Endodermal cell (in vitro differentiated cells): Measurements from ENCODE around the gene ABCE1. TPM values are rescaled to one million over a fixed set of nuclear protein-coding genes. Genes with fewer than 3 reads are reported as not detected.

Experiments
- DNase-seq: peaks from one replicate; pipeline ENCODE4 v3.0.0-alpha.2; 2017
- H3K27ac ChIP-seq: 2 replicates; pipeline ENCODE4 v1.5.1; 2013; ENCODE audit warnings: mild to moderate bottlenecking, low read depth, low read length, moderate library complexity
- H3K27me3 ChIP-seq: 2 replicates; pipeline ENCODE4 v1.6.1; 2013; ENCODE audit warnings: mild to moderate bottlenecking, low read length, moderate library complexity; ENCODE audit not compliant: insufficient read depth, control insufficient read depth, poor library complexity, severe bottlenecking
- H3K36me3 ChIP-seq: 2 replicates; pipeline ENCODE4 v1.7.0; 2013; ENCODE audit warnings: mild to moderate bottlenecking, low read length, moderate library complexity; ENCODE audit not compliant: control insufficient read depth, insufficient read depth
- H3K4me1 ChIP-seq: one replicate; pipeline ENCODE4 v1.7.0; 2013; ENCODE audit warnings: low read length; ENCODE audit not compliant: control insufficient read depth, insufficient read depth
- H3K4me3 ChIP-seq: 2 replicates; pipeline ENCODE4 v1.5.1; 2013; ENCODE audit warnings: mild to moderate bottlenecking, low read length, moderate library complexity
- H3K9ac ChIP-seq: 2 replicates; pipeline ENCODE4 v1.6.1; 2013; ENCODE audit warnings: mild to moderate bottlenecking, low read length, moderate library complexity; ENCODE audit not compliant: poor library complexity, severe bottlenecking; ENCODE audit errors: extremely low read depth
- H3K9me3 ChIP-seq: 2 replicates; pipeline ENCODE4 v1.6.1; 2013; ENCODE audit warnings: mild to moderate bottlenecking, low read length, moderate library complexity; ENCODE audit not compliant: control insufficient read depth
- H3K27ac Mint-ChIP-seq: 2 replicates; pipeline ENCODE4 v1.8.0; 2020; ENCODE audit warnings: mixed read lengths
- H3K27me3 Mint-ChIP-seq: 2 replicates; pipeline ENCODE4 v1.8.0; 2021; ENCODE audit warnings: mild to moderate bottlenecking, mixed read lengths; ENCODE audit not compliant: insufficient read depth
- H3K36me3 Mint-ChIP-seq: 2 replicates; pipeline ENCODE4 v1.8.0; 2020; ENCODE audit warnings: low read depth, mixed read lengths
- H3K4me1 Mint-ChIP-seq: 2 replicates; pipeline ENCODE4 v1.8.0; 2020; ENCODE audit warnings: mixed read lengths
- H3K4me3 Mint-ChIP-seq: 2 replicates; pipeline ENCODE4 v1.8.0; 2020; ENCODE audit warnings: mild to moderate bottlenecking, moderate library complexity, mixed read lengths
- H3K9me3 Mint-ChIP-seq: 2 replicates; pipeline ENCODE4 v1.8.0; 2020; ENCODE audit warnings: mild to moderate bottlenecking, mixed read lengths
- CTCF ChIP-seq: fragments of 200-600 bp; sonication (generic); conservative IDR thresholded peaks from 2 replicates; pipeline ENCODE4 v1.5.0; 2021; ENCODE audit warnings: antibody characterized with exemption, mild to moderate bottlenecking
- WGBS, 2 experiments: methylation state at CpG; one replicate each; pipeline versions ENCODE4 v1.1.5 to v1.1.7; 2013; ENCODE audit warnings: missing lambda C conversion rate in 2 of 2, mixed read lengths in 1 of 2; ENCODE audit not compliant: insufficient coverage in 1 of 2, insufficient read length in 1 of 2; 5-methylcytosine and 5-hydroxymethylcytosine counted together
- total RNA-seq, 2 donors: library from RNA; stranded (reverse); fragmentation: NEBNext Ultra II Directional in 1 of 2; extraction: Animal tissue kit (Norgen Biotek cat#: 25700) in 1 of 2; gene quantifications; 2 replicates in 1 of 2; 3 replicates in 1 of 2; pipeline ENCODE4 v1.2.1, GENCODE V29; 2021

Gene ABCE1
- total RNA-seq, 2 donors from 2014 or later = 67.2 to 80.7 TPM

DNA sequence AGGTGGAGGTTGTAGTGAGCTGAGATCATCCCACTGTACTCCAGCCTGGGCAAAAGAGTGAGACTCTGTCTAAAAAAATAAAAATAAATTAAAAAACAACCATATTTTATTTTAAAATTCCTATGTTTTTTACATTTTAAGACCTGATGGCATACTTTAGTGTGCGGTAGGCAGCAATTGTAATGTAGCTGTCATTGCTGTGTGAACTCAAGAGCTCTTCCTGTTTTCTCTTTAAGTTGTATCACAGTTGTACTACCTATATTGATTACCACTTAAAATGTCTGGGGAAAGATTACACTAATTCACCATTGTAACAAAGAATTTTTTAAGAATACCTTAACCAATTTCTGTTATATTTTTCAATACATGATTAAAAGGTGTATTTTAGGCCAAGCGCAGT is 27.3 kb downstream of the ABCE1 start:
- no peaks in the 10 kb centered on the region for H3K4me1 ChIP-seq
- WGBS, 2 experiments = 100% methylated on average over 2 of the region's 2 CpGs; no CpG with 5 or more reads in 1 of the 2 experiments
- H3K36me3 ChIP-seq = peaks cover 87% of the 10 kb centered on the region
- TF ChIP-seq CTCF = no peak
- Mint-ChIP-seq H3K4me3 (no peak overlapping the region), H3K27ac (no peak overlapping the region), H3K36me3 (peaks cover 58% of the 10 kb centered on the region), H3K27me3 (no peaks in the 10 kb centered on the region), H3K9me3 (no peaks in the 10 kb centered on the region), H3K4me1 (no peaks in the 10 kb centered on the region)
- no peak overlapping the region for H3K9ac ChIP-seq
- H3K27me3 ChIP-seq = no peaks in the 10 kb centered on the region
- H3K27ac ChIP-seq = no peak overlapping the region
- no peaks in the 10 kb centered on the region for H3K9me3 ChIP-seq
- H3K4me3 ChIP-seq = no peak overlapping the region
- DNase-seq = no peak

- Mint-ChIP-seq H3K36me3 (peaks cover 35% of the 10 kb centered on the region), H3K4me3 (no peak overlapping the region), H3K9me3 (no peaks in the 10 kb centered on the region), H3K27me3 (no peaks in the 10 kb centered on the region), H3K4me1 (peaks cover 4% of the 10 kb centered on the region), H3K27ac (peak overlapping the region; percentile 64)
- TF ChIP-seq CTCF = no peak
- DNase-seq = no peak
- Histone ChIP-seq H3K9me3 (no peaks in the 10 kb centered on the region), H3K9ac (no peak overlapping the region), H3K4me3 (no peak overlapping the region), H3K36me3 (peaks cover 77% of the 10 kb centered on the region), H3K4me1 (no peaks in the 10 kb centered on the region), H3K27me3 (no peaks in the 10 kb centered on the region), H3K27ac (no peak overlapping the region)
These were observed 32.0 kb downstream of the ABCE1 start for GRCh38 chr4:145130130-145130529.

GRCh38 chr4:145130788-145131399 is 32.8 kb downstream of the ABCE1 start:
- Mint-ChIP-seq H3K36me3 (peaks cover 34% of the 10 kb centered on the region), H3K9me3 (no peaks in the 10 kb centered on the region), H3K4me3 (no peak overlapping the region), H3K27me3 (no peaks in the 10 kb centered on the region), H3K4me1 (peaks cover 11% of the 10 kb centered on the region), H3K27ac (peak overlapping the region; percentile 64)
- no peak for DNase-seq
- Histone ChIP-seq H3K4me3 (no peak overlapping the region), H3K4me1 (no peaks in the 10 kb centered on the region), H3K27me3 (no peaks in the 10 kb centered on the region), H3K9ac (no peak overlapping the region), H3K9me3 (no peaks in the 10 kb centered on the region), H3K27ac (no peak overlapping the region), H3K36me3 (peaks cover 72% of the 10 kb centered on the region)
- 87 to 100% methylated on average over 2 of the region's 2 CpGs for WGBS, 2 experiments
- TF ChIP-seq CTCF = no peak
